IMR-90 (cell line): ENCODE data around the gene SPINK5. TPM values are rescaled to one million over a fixed set of nuclear protein-coding genes. Genes with fewer than 3 reads are reported as not detected.

Experiments used
- ATAC-seq: fragments of 200-7000 bp; cut with Tn5 transposase; 2 replicates; pipeline ENCODE4 v1.9.1; 2020; ENCODE audit warnings: low read depth, mild to moderate bottlenecking, moderate library complexity
- BruUV-seq: library from RNA; stranded (reverse); fragments of 400-500 nt; replicated peaks from 2 replicates; lab custom pipeline; 2021; lab: Mats Ljungman, UMichigan
- CTCF ChIA-PET: fragments of 300-600 bp; formaldehyde crosslinking; extraction: SDS; loops from one replicate; lab custom pipeline; 2021; ENCODE audit warnings: antibody characterized with exemption; lab: Yijun Ruan, JAX
- POLR2A ChIA-PET: fragments of 300-600 bp; sonication (Branson Sonifier 250); formaldehyde crosslinking; loops from one replicate; lab custom pipeline; 2022; ENCODE audit warnings: antibody characterized with exemption; ENCODE audit not compliant: unreplicated experiment; lab: Charles Lee
- DNase-seq: peaks from one replicate; pipeline ENCODE4 v3.0.0; 2013
- H2AFZ ChIP-seq: replicated peaks from 2 replicates; pipeline ENCODE3; 2013; ENCODE audit warnings: low read length, mild to moderate bottlenecking; ENCODE audit not compliant: poor library complexity
- H2AK5ac ChIP-seq: 2 replicates; pipeline ENCODE4 v1.6.1; 2013; ENCODE audit warnings: low read depth, low read length, inconsistent platforms
- H2AK9ac ChIP-seq: replicated peaks from 2 replicates; pipeline ENCODE3; 2013; ENCODE audit warnings: mild to moderate bottlenecking, low read depth, low read length, moderate library complexity; ENCODE audit not compliant: poor library complexity
- H2BK120ac ChIP-seq: 2 replicates; pipeline ENCODE4 v1.6.1; 2013; ENCODE audit warnings: low read depth, low read length, inconsistent platforms
- H2BK15ac ChIP-seq: 3 replicates; pipeline ENCODE4 v1.6.1; 2013; ENCODE audit warnings: low read depth, low read length, inconsistent platforms
- H2BK20ac ChIP-seq: 2 replicates; pipeline ENCODE4 v1.6.1; 2013; ENCODE audit warnings: low read depth, mild to moderate bottlenecking, inconsistent platforms, low read length, moderate library complexity
- H2BK5ac ChIP-seq: 2 replicates; pipeline ENCODE4 v1.6.1; 2013; ENCODE audit warnings: mild to moderate bottlenecking, low read depth, low read length, inconsistent platforms; ENCODE audit not compliant: poor library complexity, severe bottlenecking
- H3K14ac ChIP-seq: replicated peaks from 2 replicates; pipeline ENCODE4 v1.6.1; 2013; ENCODE audit warnings: low read depth, low read length, inconsistent platforms
- H3K18ac ChIP-seq: 2 replicates; pipeline ENCODE4 v1.6.1; 2013; ENCODE audit warnings: low read depth, low read length, control low read depth
- H3K23ac ChIP-seq: 2 replicates; pipeline ENCODE4 v1.6.1; 2013; ENCODE audit warnings: low read depth, low read length, inconsistent platforms
- H3K27ac ChIP-seq: 2 replicates; pipeline ENCODE4 v1.5.1; 2013; ENCODE audit warnings: mild to moderate bottlenecking, control low read depth, low read length; ENCODE audit not compliant: insufficient read depth
- H3K27me3 ChIP-seq: 2 replicates; pipeline ENCODE4 v1.6.1; 2013; ENCODE audit warnings: low read length; ENCODE audit not compliant: control insufficient read depth, insufficient read depth
- H3K36me3 ChIP-seq: 2 replicates; pipeline ENCODE4 v1.6.1; 2013; ENCODE audit warnings: low read length, mixed read lengths; ENCODE audit not compliant: control insufficient read depth, insufficient read depth
- H3K4ac ChIP-seq: 2 replicates; pipeline ENCODE4 v1.6.1; 2013; ENCODE audit warnings: low read depth, low read length, inconsistent platforms
- H3K4me1 ChIP-seq: 2 replicates; pipeline ENCODE4 v1.6.1; 2013; ENCODE audit warnings: low read length, mixed read lengths; ENCODE audit not compliant: control insufficient read depth, insufficient read depth
- H3K4me2 ChIP-seq: 2 replicates; pipeline ENCODE4 v1.6.1; 2013; ENCODE audit warnings: low read depth, mild to moderate bottlenecking, control low read depth, low read length, moderate library complexity
- H3K4me3 ChIP-seq: 2 replicates; pipeline ENCODE4 v1.5.1; 2013; ENCODE audit warnings: low read depth, mild to moderate bottlenecking, control low read depth, low read length, moderate library complexity; ENCODE audit not compliant: insufficient read depth
- H3K56ac ChIP-seq: 2 replicates; pipeline ENCODE4 v1.6.1; 2013; ENCODE audit warnings: low read length, inconsistent platforms; ENCODE audit not compliant: insufficient read depth; ENCODE audit errors: extremely low read depth
- H3K79me1 ChIP-seq, 2 experiments: 2 replicates each; pipeline ENCODE4 v1.6.1; 2013; ENCODE audit warnings: low read length in 2 of 2, inconsistent platforms in 1 of 2, low read depth in 1 of 2
- H3K9ac ChIP-seq: 2 replicates; pipeline ENCODE4 v1.6.1; 2013; ENCODE audit warnings: low read depth, low read length, control low read depth
- H3K9me1 ChIP-seq: 2 replicates; pipeline ENCODE4 v1.6.1; 2013; ENCODE audit warnings: low read length, inconsistent platforms; ENCODE audit not compliant: insufficient read depth
- H3K9me3 ChIP-seq: 2 replicates; pipeline ENCODE4 v1.6.1; 2013; ENCODE audit warnings: low read length; ENCODE audit not compliant: control insufficient read depth, insufficient read depth
- H4K20me1 ChIP-seq: 2 replicates; pipeline ENCODE4 v1.6.1; 2013; ENCODE audit warnings: low read length, inconsistent platforms; ENCODE audit not compliant: insufficient read depth
- H4K5ac ChIP-seq: 2 replicates; pipeline ENCODE4 v1.6.1; 2013; ENCODE audit warnings: mild to moderate bottlenecking, low read depth, low read length, control low read depth
- H4K8ac ChIP-seq, 2 experiments: 2 replicates each; pipeline ENCODE4 v1.6.1; 2013; ENCODE audit warnings: low read depth in 2 of 2, low read length in 2 of 2, control low read depth in 1 of 2, inconsistent platforms in 1 of 2
- H4K91ac ChIP-seq: 2 replicates; pipeline ENCODE4 v1.6.1; 2013; ENCODE audit warnings: low read depth, low read length, inconsistent platforms; ENCODE audit not compliant: insufficient read depth
- BHLHE40 ChIP-seq: fragments of 150-350 bp; IDR thresholded peaks from 2 replicates; pipeline ENCODE4 v1.6.1; 2016; ENCODE audit warnings: mild to moderate bottlenecking, low read depth, low read length
- CEBPB ChIP-seq: IDR thresholded peaks from 2 replicates; pipeline ENCODE4 v1.6.1; 2012; ENCODE audit warnings: low read depth, low read length, improper control_type of control experiment
- CHD1 ChIP-seq: IDR thresholded peaks from 2 replicates; pipeline ENCODE4 v1.6.1; 2012; ENCODE audit warnings: low read depth, low read length, improper control_type of control experiment
- FOS ChIP-seq: fragments of 150-350 bp; IDR thresholded peaks from 2 replicates; pipeline ENCODE4 v1.6.1; 2016; ENCODE audit warnings: low read depth, low read length
- MAFK ChIP-seq: IDR thresholded peaks from 2 replicates; pipeline ENCODE4 v1.6.1; 2012; ENCODE audit warnings: low read depth, low read length, improper control_type of control experiment
- MAZ ChIP-seq: IDR thresholded peaks from 2 replicates; pipeline ENCODE4 v1.6.1; 2012; ENCODE audit warnings: low read depth, mild to moderate bottlenecking, low read length, improper control_type of control experiment, moderate library complexity, borderline replicate concordance
- MXI1 ChIP-seq: IDR thresholded peaks from 2 replicates; pipeline ENCODE4 v1.6.1; 2012; ENCODE audit warnings: low read depth, mild to moderate bottlenecking, low read length, moderate library complexity, borderline replicate concordance
- NFE2L2 ChIP-seq: fragments of 150-350 bp; IDR thresholded peaks from 2 replicates; pipeline ENCODE4 v1.6.1; 2016; ENCODE audit warnings: low read depth, mild to moderate bottlenecking, low read length
- POLR2A ChIP-seq: IDR thresholded peaks from 2 replicates; pipeline ENCODE4 v1.6.1; 2012; ENCODE audit warnings: mild to moderate bottlenecking, low read depth, low read length
- RAD21 ChIP-seq: IDR thresholded peaks from 2 replicates; pipeline ENCODE4 v1.6.1; 2012; ENCODE audit warnings: low read length, improper control_type of control experiment
- RCOR1 ChIP-seq: IDR thresholded peaks from 2 replicates; pipeline ENCODE4 v1.6.1; 2012; ENCODE audit warnings: mild to moderate bottlenecking, low read length, improper control_type of control experiment; ENCODE audit not compliant: insufficient replicate concordance
- RFX5 ChIP-seq: IDR thresholded peaks from 2 replicates; pipeline ENCODE4 v1.8.0; 2012; ENCODE audit warnings: low read depth, mild to moderate bottlenecking, low read length, moderate library complexity
- SMC3 ChIP-seq: fragments of 150-350 bp; IDR thresholded peaks from 2 replicates; pipeline ENCODE4 v1.6.1; 2016; ENCODE audit warnings: low read depth, mild to moderate bottlenecking, antibody characterized with exemption, low read length, moderate library complexity
- WGBS, 2 experiments: methylation state at CpG; one replicate each; pipeline versions ENCODE4 v1.1.5 to v1.1.7; 2013; ENCODE audit warnings: missing lambda C conversion rate in 2 of 2; ENCODE audit not compliant: insufficient read length in 1 of 2; ENCODE audit errors: extremely low coverage in 2 of 2; 5-methylcytosine and 5-hydroxymethylcytosine counted together
- dilution Hi-C: fragments of 300-500 bp; cut with HindIII; formaldehyde crosslinking; loops from one replicate; pipeline ENCODE4 v1.14.3; 2018; ENCODE audit warnings: low sequenced_read_pairs; ENCODE audit not compliant: unreplicated experiment
- in situ Hi-C: fragments of 300-500 bp; cut with MboI; formaldehyde crosslinking; loops from 3 replicates; pipeline ENCODE4 v1.14.3; 2019; ENCODE audit warnings: low sequenced_read_pairs, inconsistent platforms, mixed read lengths
- intact Hi-C: fragments of 100-400 bp; cut with micrococcal nuclease; formaldehyde crosslinking; loops from 2 replicates; pipeline ENCODE4 v1.10.0; 2022
- polyA plus RNA-seq, 3 experiments: library from polyadenylated mRNA; depleted of rRNA; stranded (reverse); fragments of >200 nt; gene quantifications; 2 replicates each; pipeline ENCODE4 v1.2.3, GENCODE V29; 2012; ENCODE audit warnings: low replicate concordance in 1 of 3
- total RNA-seq: library from RNA; depleted of rRNA; stranded (reverse); fragments of >200 nt; gene quantifications from 2 replicates; pipeline ENCODE4 v1.2.3, GENCODE V29; 2012
- TF ChIP-seq, protein P1 (sequence below): fragments of 150-350 bp; IDR thresholded peaks from 2 replicates; pipeline ENCODE4 v1.6.1; 2016; ENCODE audit warnings: low read depth, mild to moderate bottlenecking, low read length, moderate library complexity, borderline replicate concordance
- TF ChIP-seq, protein P2 (sequence below): fragments of 150-350 bp; IDR thresholded peaks from 2 replicates; pipeline ENCODE4 v1.6.1; 2017; ENCODE audit warnings: mild to moderate bottlenecking, antibody characterized with exemption, low read length, low read depth
- TF ChIP-seq, protein P3 (sequence below): conservative IDR thresholded peaks from 2 replicates; pipeline ENCODE4 v1.5.1; 2012; ENCODE audit warnings: mild to moderate bottlenecking, low read depth, low read length, improper control_type of control experiment

SPINK5 gene
- total and polyA plus RNA-seq, 2 of the 4 experiments (the other 2 are of a cell fraction): not detected

DNA sequence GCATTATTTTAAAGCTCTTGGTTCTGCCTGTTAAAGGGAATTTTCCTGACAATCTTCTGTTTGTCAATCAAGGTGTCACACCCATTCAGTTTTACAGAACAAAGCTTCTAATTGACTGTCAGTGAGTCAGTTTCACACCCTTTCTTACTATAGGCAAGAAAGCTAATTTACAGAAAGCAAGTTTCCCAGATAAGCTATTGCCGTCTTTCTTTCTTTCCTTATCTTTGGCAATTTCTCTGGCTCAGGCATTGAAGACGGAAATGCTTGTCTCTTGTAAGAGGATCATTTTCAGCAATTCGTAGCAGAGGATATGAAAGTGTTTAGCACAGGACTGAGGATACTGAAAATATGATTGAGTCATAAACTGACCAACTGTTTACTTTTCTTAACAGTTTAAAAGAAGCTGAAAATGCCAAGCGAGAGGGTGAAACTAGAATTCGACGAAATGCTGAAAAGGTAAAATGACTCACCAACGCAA is 27.0 kb downstream of the SPINK5 start:
- TF ChIP-seq, protein P1, sequence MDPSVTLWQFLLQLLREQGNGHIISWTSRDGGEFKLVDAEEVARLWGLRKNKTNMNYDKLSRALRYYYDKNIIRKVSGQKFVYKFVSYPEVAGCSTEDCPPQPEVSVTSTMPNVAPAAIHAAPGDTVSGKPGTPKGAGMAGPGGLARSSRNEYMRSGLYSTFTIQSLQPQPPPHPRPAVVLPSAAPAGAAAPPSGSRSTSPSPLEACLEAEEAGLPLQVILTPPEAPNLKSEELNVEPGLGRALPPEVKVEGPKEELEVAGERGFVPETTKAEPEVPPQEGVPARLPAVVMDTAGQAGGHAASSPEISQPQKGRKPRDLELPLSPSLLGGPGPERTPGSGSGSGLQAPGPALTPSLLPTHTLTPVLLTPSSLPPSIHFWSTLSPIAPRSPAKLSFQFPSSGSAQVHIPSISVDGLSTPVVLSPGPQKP: no peak
- TF ChIP-seq BHLHE40 (no peak), CEBPB (no peak), RAD21 (no peak), CHD1 (no peak), MAZ (no peak), SMC3 (no peak), RCOR1 (no peak), MAFK (no peak), NFE2L2 (no peak), RFX5 (no peak), FOS (no peak), POLR2A (no peak), MXI1 (no peak)
- TF ChIP-seq, protein P2, sequence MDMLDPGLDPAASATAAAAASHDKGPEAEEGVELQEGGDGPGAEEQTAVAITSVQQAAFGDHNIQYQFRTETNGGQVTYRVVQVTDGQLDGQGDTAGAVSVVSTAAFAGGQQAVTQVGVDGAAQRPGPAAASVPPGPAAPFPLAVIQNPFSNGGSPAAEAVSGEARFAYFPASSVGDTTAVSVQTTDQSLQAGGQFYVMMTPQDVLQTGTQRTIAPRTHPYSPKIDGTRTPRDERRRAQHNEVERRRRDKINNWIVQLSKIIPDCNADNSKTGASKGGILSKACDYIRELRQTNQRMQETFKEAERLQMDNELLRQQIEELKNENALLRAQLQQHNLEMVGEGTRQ: no peak
- TF ChIP-seq, protein P3, sequence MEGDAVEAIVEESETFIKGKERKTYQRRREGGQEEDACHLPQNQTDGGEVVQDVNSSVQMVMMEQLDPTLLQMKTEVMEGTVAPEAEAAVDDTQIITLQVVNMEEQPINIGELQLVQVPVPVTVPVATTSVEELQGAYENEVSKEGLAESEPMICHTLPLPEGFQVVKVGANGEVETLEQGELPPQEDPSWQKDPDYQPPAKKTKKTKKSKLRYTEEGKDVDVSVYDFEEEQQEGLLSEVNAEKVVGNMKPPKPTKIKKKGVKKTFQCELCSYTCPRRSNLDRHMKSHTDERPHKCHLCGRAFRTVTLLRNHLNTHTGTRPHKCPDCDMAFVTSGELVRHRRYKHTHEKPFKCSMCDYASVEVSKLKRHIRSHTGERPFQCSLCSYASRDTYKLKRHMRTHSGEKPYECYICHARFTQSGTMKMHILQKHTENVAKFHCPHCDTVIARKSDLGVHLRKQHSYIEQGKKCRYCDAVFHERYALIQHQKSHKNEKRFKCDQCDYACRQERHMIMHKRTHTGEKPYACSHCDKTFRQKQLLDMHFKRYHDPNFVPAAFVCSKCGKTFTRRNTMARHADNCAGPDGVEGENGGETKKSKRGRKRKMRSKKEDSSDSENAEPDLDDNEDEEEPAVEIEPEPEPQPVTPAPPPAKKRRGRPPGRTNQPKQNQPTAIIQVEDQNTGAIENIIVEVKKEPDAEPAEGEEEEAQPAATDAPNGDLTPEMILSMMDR: no peak
- Histone ChIP-seq H3K56ac (no peak overlapping the region), H4K5ac (no peak overlapping the region), H4K20me1 (no peaks in the 10 kb centered on the region), H3K27me3 (no peaks in the 10 kb centered on the region), H3K27ac (no peak overlapping the region), H2AFZ (no peak overlapping the region), H3K36me3 (no peaks in the 10 kb centered on the region), H2BK5ac (no peak overlapping the region), H3K18ac (no peak overlapping the region), H3K14ac (no peak overlapping the region), H3K4me2 (no peak overlapping the region), H2BK20ac (no peak overlapping the region), H2BK120ac (no peak overlapping the region), H3K4me3 (no peak overlapping the region), H3K9me3 (no peaks in the 10 kb centered on the region), H2AK5ac (no peak overlapping the region), H3K4ac (no peak overlapping the region), H2BK15ac (no peak overlapping the region), H3K23ac (no peak overlapping the region), H2AK9ac (no peak overlapping the region), H4K8ac (no peak overlapping the region), H3K4me1 (no peaks in the 10 kb centered on the region), H3K9ac (no peak overlapping the region), H4K91ac (no peak overlapping the region), H3K9me1 (no peaks in the 10 kb centered on the region), H3K79me1 (no peaks in the 10 kb centered on the region)
- ATAC-seq: no peak
- CTCF ChIA-PET: no interaction called here
- intact Hi-C loops (no loop called here), dilution Hi-C loops (no loop called here), in situ Hi-C loops (no loop called here)
- POLR2A ChIA-PET: no interaction called here
- no CpG with 5 or more reads among the region's 7 CpGs for WGBS, 2 experiments
- BruUV-seq: no TSS peak
- DNase-seq: no peak
